ENCODE data around the gene SPNS1. TPM values are rescaled to one million over a fixed set of nuclear protein-coding genes. Genes with fewer than 3 reads are reported as not detected.
A peak's percentile ranks its signal among the peaks of the same experiment; 100 is the strongest.
"Not testable (repeated sequence)": the region's sequence is repeated elsewhere in the genome, so short reads cannot be mapped to it uniquely, and the experiment has no call there.

The SPNS1 gene, protein sequence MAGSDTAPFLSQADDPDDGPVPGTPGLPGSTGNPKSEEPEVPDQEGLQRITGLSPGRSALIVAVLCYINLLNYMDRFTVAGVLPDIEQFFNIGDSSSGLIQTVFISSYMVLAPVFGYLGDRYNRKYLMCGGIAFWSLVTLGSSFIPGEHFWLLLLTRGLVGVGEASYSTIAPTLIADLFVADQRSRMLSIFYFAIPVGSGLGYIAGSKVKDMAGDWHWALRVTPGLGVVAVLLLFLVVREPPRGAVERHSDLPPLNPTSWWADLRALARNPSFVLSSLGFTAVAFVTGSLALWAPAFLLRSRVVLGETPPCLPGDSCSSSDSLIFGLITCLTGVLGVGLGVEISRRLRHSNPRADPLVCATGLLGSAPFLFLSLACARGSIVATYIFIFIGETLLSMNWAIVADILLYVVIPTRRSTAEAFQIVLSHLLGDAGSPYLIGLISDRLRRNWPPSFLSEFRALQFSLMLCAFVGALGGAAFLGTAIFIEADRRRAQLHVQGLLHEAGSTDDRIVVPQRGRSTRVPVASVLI
- polyA plus RNA-seq, result 62.8 TPM
- long read RNA-seq, donor 1, transcript SPNS1-201 (12 exons, 2,208 nt), result major isoform, 14 of 35 reads
- long read RNA-seq, donor 1, partial matches to known transcripts, result 17 of 35 reads
- long read RNA-seq, donor 1, other reads (novel, unspliced or antisense), result 0 of 35 reads
- long read RNA-seq, donor 2, transcript SPNS1-201 (12 exons, 2,208 nt), result major isoform, 5 of 41 reads
- long read RNA-seq, donor 2, partial matches to known transcripts, result 35 of 41 reads
- long read RNA-seq, donor 2, other reads (novel, unspliced or antisense), result 0 of 41 reads
- long read RNA-seq, donor 3, result 0 reads
- long read RNA-seq, donor 4, partial matches to known transcripts, result 0 of 1 reads
- long read RNA-seq, donor 4, other reads (novel, unspliced or antisense), result 0 of 1 reads
- long read RNA-seq, donor 5, partial matches to known transcripts, result 5 of 11 reads
- long read RNA-seq, donor 5, other reads (novel, unspliced or antisense), result 0 of 11 reads
- long read RNA-seq, donor 6, transcript SPNS1-201 (12 exons, 2,208 nt), result major isoform, 17 of 32 reads
- long read RNA-seq, donor 6, partial matches to known transcripts, result 12 of 32 reads
- long read RNA-seq, donor 6, other reads (novel, unspliced or antisense), result 0 of 32 reads
- long read RNA-seq, donor 7, partial matches to known transcripts, result 0 of 5 reads
- long read RNA-seq, donor 7, other reads (novel, unspliced or antisense), result 0 of 5 reads
- long read RNA-seq, donor 8, transcript SPNS1-201 (12 exons, 2,208 nt), result major isoform, 13 of 53 reads
- long read RNA-seq, donor 8, partial matches to known transcripts, result 34 of 53 reads
- long read RNA-seq, donor 8, other reads (novel, unspliced or antisense), result 0 of 53 reads
- long read RNA-seq, donor 9, transcript SPNS1-201 (12 exons, 2,208 nt), result major isoform, 10 of 12 reads
- long read RNA-seq, donor 9, partial matches to known transcripts, result 0 of 12 reads
- long read RNA-seq, donor 9, other reads (novel, unspliced or antisense), result 0 of 12 reads
- long read RNA-seq, donor 10, transcript SPNS1-201 (12 exons, 2,208 nt), result major isoform, 16 of 33 reads
- long read RNA-seq, donor 10, partial matches to known transcripts, result 8 of 33 reads
- long read RNA-seq, donor 10, other reads (novel, unspliced or antisense), result 0 of 33 reads
- long read RNA-seq, donor 11, transcript SPNS1-201 (12 exons, 2,208 nt), result major isoform, 10 of 15 reads
- long read RNA-seq, donor 11, partial matches to known transcripts, result 0 of 15 reads
- long read RNA-seq, donor 11, other reads (novel, unspliced or antisense), result 0 of 15 reads

DNA sequence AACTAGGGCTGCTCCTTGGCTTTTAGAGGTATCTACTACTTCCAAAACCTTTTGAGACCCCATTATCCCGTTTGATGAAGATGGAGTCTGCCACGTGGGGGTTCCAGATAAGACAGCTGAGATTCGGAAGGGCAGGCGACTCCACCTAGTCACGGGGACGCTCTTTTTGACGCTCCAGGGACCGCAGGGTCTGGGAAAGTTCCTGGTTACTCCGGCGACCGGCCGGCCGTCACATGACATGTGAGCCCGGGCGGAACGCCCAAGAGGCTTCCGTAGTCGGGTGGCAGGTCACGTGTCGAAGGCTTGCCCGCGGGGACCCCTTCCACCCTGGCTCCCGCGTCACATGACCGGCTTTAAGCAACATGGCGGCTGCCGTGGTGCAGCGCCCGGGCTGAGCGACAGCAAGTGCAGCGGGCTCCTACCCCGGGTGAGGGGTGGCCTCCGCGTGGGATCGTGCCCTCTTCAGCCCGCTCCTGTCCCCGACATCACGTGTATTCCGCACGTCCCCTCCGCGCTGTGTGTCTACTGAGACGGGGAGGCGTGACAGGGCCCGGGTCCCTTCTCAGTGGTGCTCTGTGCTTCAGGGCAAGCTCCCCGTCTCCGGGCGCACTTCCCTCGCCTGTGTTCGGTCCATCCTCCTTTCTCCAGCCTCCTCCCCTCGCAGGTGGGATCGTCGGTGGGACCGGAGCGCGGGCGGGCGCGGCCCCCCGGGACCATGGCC is at the start of gene SPNS1:
Gene SPNS1, plus strand, starts transcription at position 342 of the 721 bp plus-strand sequence. Its CDS starts 374 bp downstream, at position 716.
- H3K4me3 ChIP-seq (ENCODE audit: low read length), result peak within 1 kb of the TSS; percentile 83
- no CpG with 5 or more reads among the region's 60 CpGs for WGBS (ENCODE audit: insufficient coverage, low lambda C conversion rate)
- H3K9me3 ChIP-seq (ENCODE audit: control insufficient read depth, low read depth, low read length), result no peaks in the 10 kb centered on the region

DNA sequence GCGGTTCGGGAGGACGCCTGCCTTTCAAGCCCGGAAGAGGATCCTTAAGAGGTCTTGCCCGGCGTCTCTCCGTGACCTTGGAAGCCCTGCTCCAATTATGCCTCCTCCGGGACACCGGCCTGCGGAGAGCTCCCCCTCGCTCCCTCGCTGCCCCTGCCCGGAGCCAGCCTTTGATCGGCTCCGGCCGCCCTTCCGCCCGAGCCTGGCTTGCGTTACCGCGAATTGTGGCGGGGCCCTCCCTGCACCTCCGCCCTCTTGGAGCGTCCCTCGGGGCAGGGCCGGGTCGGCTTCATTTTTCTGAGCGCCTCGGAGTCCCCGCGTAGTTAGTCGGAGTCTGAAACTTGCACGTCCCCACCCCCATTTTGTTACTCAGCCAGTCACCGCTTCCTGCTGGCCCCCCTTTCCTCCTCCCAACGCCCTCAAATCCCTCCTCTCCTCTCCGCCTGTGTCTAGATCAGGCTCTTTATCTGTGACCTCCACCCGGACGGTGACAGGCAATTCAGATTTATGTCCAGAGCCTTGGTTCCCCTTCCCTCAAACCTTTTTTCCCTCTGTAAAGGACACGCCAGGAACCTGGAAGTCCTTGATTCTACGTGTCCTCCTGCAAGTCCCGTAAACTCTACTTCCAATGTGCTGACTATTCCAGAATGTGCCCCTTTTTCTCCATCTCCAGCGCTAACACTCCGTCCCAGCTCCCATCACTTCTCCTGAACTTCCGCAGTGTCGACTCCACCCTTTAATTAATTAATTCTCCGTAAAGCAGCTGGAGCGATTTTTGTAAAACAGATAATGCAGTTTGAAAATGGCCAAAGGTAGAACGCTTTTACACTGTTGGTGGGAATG is 49.0 kb upstream of the SPNS1 start:
- H3K27me3 ChIP-seq (ENCODE audit: control insufficient read depth, insufficient read depth, low read length), result no peaks in the 10 kb centered on the region
- peak; percentile 74 to 91 for DNase-seq
- H3K27ac ChIP-seq (ENCODE audit: low read length), result peak overlapping the region; percentile 99
- H3K9me3 ChIP-seq (ENCODE audit: control insufficient read depth, low read depth, low read length), result peaks cover 3% of the 10 kb centered on the region
- H3K4me1 ChIP-seq (ENCODE audit: control insufficient read depth, insufficient read depth, low read length), result peaks cover 19% of the 10 kb centered on the region
- H3K4me3 ChIP-seq (ENCODE audit: low read length), result peak overlapping the region; percentile 93
- peaks cover 4% of the 10 kb centered on the region for H3K36me3 ChIP-seq (ENCODE audit: control insufficient read depth, insufficient read depth, low read length)
- WGBS (ENCODE audit: insufficient coverage, low lambda C conversion rate), result no CpG with 5 or more reads among the region's 48 CpGs

More for the DNA sequence above, at the start of gene SPNS1:
- peak; percentile 96 to 97 for DNase-seq
- Histone ChIP-seq H3K27ac (ENCODE audit: low read length) (peak within 1 kb of the TSS; percentile 96), H3K27me3 (ENCODE audit: control insufficient read depth, insufficient read depth, low read length) (no peaks in the 10 kb centered on the region), H3K36me3 (ENCODE audit: control insufficient read depth, insufficient read depth, low read length) (peaks cover 18% of the 10 kb centered on the region), H3K4me1 (ENCODE audit: control insufficient read depth, insufficient read depth, low read length) (peaks cover 12% of the 10 kb centered on the region)

DNA sequence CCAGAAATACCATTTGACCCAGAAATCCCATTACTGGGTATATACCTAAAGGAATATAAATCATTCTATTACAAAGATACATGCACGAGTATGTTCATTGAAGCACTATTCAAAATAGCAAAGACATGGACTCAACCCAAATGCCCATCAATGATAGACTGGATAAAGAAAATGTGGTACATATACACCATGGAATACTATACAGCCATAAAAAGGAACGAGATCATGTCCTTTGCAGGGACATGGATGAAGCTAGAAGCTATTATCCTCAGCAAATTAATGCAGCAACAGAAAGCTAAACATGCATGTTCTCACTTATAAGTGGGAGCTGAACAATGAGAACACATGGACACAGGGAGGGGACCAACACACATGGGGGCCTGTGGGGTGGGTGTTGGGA is 48.3 kb upstream of the SPNS1 start:
- Histone ChIP-seq H3K27ac (ENCODE audit: low read length) (peak overlapping the region; percentile 99), H3K4me3 (ENCODE audit: low read length) (peak overlapping the region; percentile 93), H3K4me1 (ENCODE audit: control insufficient read depth, insufficient read depth, low read length) (peaks cover 19% of the 10 kb centered on the region)
- not testable (repeated sequence) for H3K9me3 ChIP-seq (ENCODE audit: control insufficient read depth, low read depth, low read length); H3K36me3 ChIP-seq (ENCODE audit: control insufficient read depth, insufficient read depth, low read length); H3K27me3 ChIP-seq (ENCODE audit: control insufficient read depth, insufficient read depth, low read length); DNase-seq
- WGBS (ENCODE audit: insufficient coverage, low lambda C conversion rate), result no CpG with 5 or more reads among the region's 2 CpGs

DNA sequence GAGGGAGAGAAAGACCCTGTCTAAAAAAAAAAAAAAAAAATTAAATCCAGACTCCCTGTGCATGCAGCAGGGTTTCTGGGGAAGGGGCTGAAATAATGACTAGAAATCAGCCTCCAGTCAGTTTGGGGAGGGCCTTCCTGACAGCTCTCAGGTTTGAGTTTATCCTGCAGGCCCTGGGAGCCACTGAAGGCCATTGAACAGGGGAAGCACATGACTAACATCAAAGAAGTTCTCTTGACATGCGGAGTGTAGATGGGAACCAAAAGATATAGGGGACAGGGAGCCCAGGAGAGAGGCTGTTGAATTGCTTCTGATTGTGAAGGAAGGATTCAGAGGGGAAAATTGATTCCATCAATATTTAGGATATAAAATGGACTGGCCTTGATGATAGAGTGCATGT is 46.8 kb upstream of the SPNS1 start:
- H3K4me3 ChIP-seq (ENCODE audit: low read length), result no peak overlapping the region
- peaks cover 10% of the 10 kb centered on the region for H3K4me1 ChIP-seq (ENCODE audit: control insufficient read depth, insufficient read depth, low read length)
- DNase-seq, result no peak
- H3K27me3 ChIP-seq (ENCODE audit: control insufficient read depth, insufficient read depth, low read length), result no peaks in the 10 kb centered on the region
- H3K36me3 ChIP-seq (ENCODE audit: control insufficient read depth, insufficient read depth, low read length), result no peaks in the 10 kb centered on the region
- peaks cover 3% of the 10 kb centered on the region for H3K9me3 ChIP-seq (ENCODE audit: control insufficient read depth, low read depth, low read length)
- no peak overlapping the region for H3K27ac ChIP-seq (ENCODE audit: low read length)
- no CpG with 5 or more reads among the region's 1 CpG for WGBS (ENCODE audit: insufficient coverage, low lambda C conversion rate)

DNA sequence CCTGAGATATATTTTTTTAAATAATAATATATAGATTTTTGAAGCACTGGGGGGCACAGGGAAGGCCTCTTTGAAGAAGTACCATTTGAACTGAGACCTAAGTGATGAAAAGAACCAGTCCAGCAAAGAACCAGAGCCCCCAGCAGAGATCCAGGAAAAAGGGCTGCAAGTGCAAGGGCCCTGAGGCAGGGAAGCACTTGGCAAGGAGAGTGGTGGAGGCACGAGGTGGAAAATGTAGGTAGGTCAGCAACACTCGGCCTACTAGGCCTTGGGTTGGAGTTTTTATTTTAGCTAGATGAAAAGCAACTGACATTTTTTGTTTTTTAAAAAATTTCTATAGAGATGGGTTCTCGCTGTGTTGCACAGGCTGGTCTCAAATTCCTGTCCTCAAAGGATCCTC is 44.4 kb upstream of the SPNS1 start:
- H3K4me1 ChIP-seq (ENCODE audit: control insufficient read depth, insufficient read depth, low read length), result no peaks in the 10 kb centered on the region
- no peaks in the 10 kb centered on the region for H3K36me3 ChIP-seq (ENCODE audit: control insufficient read depth, insufficient read depth, low read length)
- no peak overlapping the region for H3K27ac ChIP-seq (ENCODE audit: low read length)
- no peak overlapping the region for H3K4me3 ChIP-seq (ENCODE audit: low read length)
- H3K9me3 ChIP-seq (ENCODE audit: control insufficient read depth, low read depth, low read length), result peaks cover 3% of the 10 kb centered on the region
- DNase-seq, result no peak
- no peaks in the 10 kb centered on the region for H3K27me3 ChIP-seq (ENCODE audit: control insufficient read depth, insufficient read depth, low read length)
- no CpG with 5 or more reads among the region's 3 CpGs for WGBS (ENCODE audit: insufficient coverage, low lambda C conversion rate)

DNA sequence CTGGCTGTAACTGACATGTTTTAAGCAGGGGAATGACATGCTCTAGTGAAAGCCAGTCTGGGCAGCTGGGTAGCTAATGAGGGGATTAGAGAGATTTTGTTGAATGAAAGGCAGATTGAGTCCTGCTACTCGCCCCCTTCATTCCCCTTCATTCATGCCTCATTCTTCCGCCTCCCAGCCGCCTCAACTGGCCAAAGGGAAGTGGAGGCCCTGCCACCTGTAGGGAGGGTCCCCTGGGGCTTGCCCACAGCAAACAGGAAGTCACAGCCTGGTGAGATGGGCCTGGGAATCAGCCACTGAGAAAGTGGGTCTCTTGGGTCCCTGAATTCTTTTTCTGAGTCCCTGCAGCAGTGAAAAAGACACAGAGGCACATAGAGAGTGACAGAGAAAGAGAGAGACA is 43.9 kb upstream of the SPNS1 start:
- no peak for DNase-seq
- no CpG with 5 or more reads among the region's 3 CpGs for whole genome bisulfite sequencing (ENCODE audit: insufficient coverage, low lambda C conversion rate)
- H3K9me3 ChIP-seq (ENCODE audit: control insufficient read depth, low read depth, low read length), result no peaks in the 10 kb centered on the region
- H3K4me1 ChIP-seq (ENCODE audit: control insufficient read depth, insufficient read depth, low read length), result peaks cover 1% of the 10 kb centered on the region
- no peak overlapping the region for H3K4me3 ChIP-seq (ENCODE audit: low read length)
- no peaks in the 10 kb centered on the region for H3K27me3 ChIP-seq (ENCODE audit: control insufficient read depth, insufficient read depth, low read length)
- H3K36me3 ChIP-seq (ENCODE audit: control insufficient read depth, insufficient read depth, low read length), result no peaks in the 10 kb centered on the region
- H3K27ac ChIP-seq (ENCODE audit: low read length), result no peak overlapping the region

DNA sequence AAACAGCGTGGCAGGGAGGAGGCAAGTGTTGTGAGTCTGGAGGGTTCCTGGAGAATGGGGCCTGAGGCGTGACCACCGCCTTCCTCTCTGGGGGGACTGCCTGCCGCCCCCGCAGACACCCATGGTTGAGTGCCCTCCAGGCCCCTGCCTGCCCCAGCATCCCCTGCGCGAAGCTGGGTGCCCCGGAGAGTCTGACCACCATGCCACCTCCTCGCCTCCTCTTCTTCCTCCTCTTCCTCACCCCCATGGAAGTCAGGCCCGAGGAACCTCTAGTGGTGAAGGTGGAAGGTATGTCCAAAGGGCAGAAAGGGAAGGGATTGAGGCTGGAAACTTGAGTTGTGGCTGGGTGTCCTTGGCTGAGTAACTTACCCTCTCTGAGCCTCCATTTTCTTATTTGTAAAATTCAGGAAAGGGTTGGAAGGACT is 42.8 kb upstream of the SPNS1 start, which contains the start of gene CD19:
Gene CD19, plus strand, starts transcription at position 171 of the 425 bp plus-strand sequence. Its CDS starts 30 bp downstream, at position 201.
- no peak within 1 kb of the TSS for H3K27ac ChIP-seq (ENCODE audit: low read length)
- no peak for DNase-seq
- no CpG with 5 or more reads among the region's 10 CpGs for WGBS (ENCODE audit: insufficient coverage, low lambda C conversion rate)
- H3K27me3 ChIP-seq (ENCODE audit: control insufficient read depth, insufficient read depth, low read length), result no peaks in the 10 kb centered on the region
- peaks cover 5% of the 10 kb centered on the region for H3K9me3 ChIP-seq (ENCODE audit: control insufficient read depth, low read depth, low read length)
- no peaks in the 10 kb centered on the region for H3K36me3 ChIP-seq (ENCODE audit: control insufficient read depth, insufficient read depth, low read length)
- H3K4me3 ChIP-seq (ENCODE audit: low read length), result no peak within 1 kb of the TSS
- peaks cover 8% of the 10 kb centered on the region for H3K4me1 ChIP-seq (ENCODE audit: control insufficient read depth, insufficient read depth, low read length)

DNA sequence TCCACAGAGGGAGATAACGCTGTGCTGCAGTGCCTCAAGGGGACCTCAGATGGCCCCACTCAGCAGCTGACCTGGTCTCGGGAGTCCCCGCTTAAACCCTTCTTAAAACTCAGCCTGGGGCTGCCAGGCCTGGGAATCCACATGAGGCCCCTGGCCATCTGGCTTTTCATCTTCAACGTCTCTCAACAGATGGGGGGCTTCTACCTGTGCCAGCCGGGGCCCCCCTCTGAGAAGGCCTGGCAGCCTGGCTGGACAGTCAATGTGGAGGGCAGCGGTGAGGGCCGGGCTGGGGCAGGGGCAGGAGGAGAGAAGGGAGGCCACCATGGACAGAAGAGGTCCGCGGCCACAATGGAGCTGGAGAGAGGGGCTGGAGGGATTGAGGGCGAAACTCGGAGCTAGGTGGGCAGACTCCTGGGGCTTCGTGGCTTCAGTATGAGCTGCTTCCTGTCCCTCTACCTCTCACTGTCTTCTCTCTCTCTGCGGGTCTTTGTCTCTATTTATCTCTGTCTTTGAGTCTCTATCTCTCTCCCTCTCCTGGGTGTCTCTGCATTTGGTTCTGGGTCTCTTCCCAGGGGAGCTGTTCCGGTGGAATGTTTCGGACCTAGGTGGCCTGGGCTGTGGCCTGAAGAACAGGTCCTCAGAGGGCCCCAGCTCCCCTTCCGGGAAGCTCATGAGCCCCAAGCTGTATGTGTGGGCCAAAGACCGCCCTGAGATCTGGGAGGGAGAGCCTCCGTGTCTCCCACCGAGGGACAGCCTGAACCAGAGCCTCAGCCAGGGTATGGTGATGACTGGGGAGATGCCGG is 42.0 kb upstream of the SPNS1 start:
- H3K36me3 ChIP-seq (ENCODE audit: control insufficient read depth, insufficient read depth, low read length), result no peaks in the 10 kb centered on the region
- H3K27me3 ChIP-seq (ENCODE audit: control insufficient read depth, insufficient read depth, low read length), result no peaks in the 10 kb centered on the region
- no CpG with 5 or more reads among the region's 20 CpGs for WGBS (ENCODE audit: insufficient coverage, low lambda C conversion rate)
- H3K4me3 ChIP-seq (ENCODE audit: low read length), result no peak overlapping the region
- DNase-seq, result no peak
- peaks cover 6% of the 10 kb centered on the region for H3K9me3 ChIP-seq (ENCODE audit: control insufficient read depth, low read depth, low read length)
- peaks cover 10% of the 10 kb centered on the region for H3K4me1 ChIP-seq (ENCODE audit: control insufficient read depth, insufficient read depth, low read length)
- no peak overlapping the region for H3K27ac ChIP-seq (ENCODE audit: low read length)

All from large intestine (tissue), 12 donors.